Type B pancreatic cell (in vitro differentiated cells): ENCODE data around the gene CENPP. TPM values are rescaled to one million over a fixed set of nuclear protein-coding genes. Genes with fewer than 3 reads are reported as not detected.

Experiments used
- DNase-seq: peaks from one replicate; pipeline ENCODE4 v3.0.0; 2021; ENCODE audit warnings: mixed read lengths; ENCODE audit not compliant: unreplicated experiment; ENCODE audit errors: extremely low spot score
- H3K27ac Mint-ChIP-seq: 2 replicates; pipeline ENCODE4 v1.8.0; 2021; ENCODE audit warnings: mild to moderate bottlenecking, mixed read lengths
- H3K27me3 Mint-ChIP-seq: 2 replicates; pipeline ENCODE4 v1.8.0; 2021; ENCODE audit warnings: mixed read lengths
- H3K36me3 Mint-ChIP-seq: 2 replicates; pipeline ENCODE4 v1.8.0; 2021; ENCODE audit warnings: mixed read lengths
- H3K4me1 Mint-ChIP-seq: one replicate; pipeline ENCODE4 v1.8.0; 2021; ENCODE audit warnings: mixed read lengths; ENCODE audit not compliant: unreplicated experiment
- H3K4me3 Mint-ChIP-seq: 2 replicates; pipeline ENCODE4 v1.8.0; 2021; ENCODE audit warnings: mild to moderate bottlenecking, mixed read lengths
- H3K9me3 Mint-ChIP-seq: 2 replicates; pipeline ENCODE4 v1.8.0; 2021; ENCODE audit warnings: mixed read lengths
- total RNA-seq: library from RNA; stranded (reverse); gene quantifications from 2 replicates; pipeline ENCODE4 v1.2.1, GENCODE V29; 2021; ENCODE audit warnings: low replicate concordance
- TF ChIP-seq, protein P1 (sequence below): fragments of 200-600 bp; sonication (generic); conservative IDR thresholded peaks from 2 replicates; pipeline ENCODE4 v1.5.0; 2021; ENCODE audit warnings: antibody characterized with exemption, mild to moderate bottlenecking

The CENPP gene
- total RNA-seq, 1 donor from 2014 or later, result 7.6 TPM

DNA sequence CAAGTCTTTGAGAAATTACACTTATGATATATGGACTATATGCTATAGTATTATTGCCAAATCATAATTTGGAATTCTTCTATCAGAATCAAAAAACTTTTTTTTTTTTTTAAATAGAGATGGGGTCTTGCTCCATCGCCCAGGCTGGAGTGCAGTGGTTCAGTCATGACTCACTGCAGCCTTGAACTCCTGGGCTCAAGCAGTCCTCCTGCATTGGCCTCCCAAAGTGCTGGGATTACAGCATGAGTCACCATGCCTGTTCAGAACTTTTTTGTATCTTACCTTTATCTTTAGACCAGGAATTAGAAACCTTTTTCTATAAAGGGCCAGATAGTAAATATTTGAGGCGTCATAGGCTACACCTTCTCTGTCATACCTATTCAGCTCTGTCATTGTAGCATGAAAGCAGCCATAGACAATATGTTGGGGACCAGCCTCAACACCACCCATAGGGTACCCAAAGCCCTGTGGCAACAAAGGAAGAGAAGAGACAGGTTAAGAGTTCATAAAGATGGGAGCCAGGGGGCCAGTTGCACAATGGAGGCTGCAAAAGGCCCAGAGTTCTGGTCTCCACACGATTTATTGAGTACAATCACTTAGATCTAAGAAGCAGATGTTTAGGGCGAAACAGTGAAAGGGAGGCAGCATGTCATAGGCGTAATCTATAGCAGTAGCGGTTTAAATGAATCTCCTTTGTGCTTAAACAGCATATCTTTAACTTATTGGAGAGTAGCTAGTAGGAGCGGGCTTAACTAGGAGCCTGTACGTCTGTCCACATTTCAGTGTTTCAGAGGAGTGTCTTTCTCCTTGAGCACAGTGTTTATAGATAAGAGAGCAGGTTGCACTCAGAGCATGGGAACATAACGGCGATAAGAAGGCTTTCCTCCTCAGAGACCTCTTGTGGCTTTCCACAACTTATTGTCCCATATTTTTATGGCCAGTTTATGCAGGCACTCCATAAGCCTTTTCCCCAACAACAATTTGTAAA lies 197.5 kb downstream of the CENPP start:
- no peaks in the 10 kb centered on the region for H3K9me3 Mint-ChIP-seq
- H3K4me1 Mint-ChIP-seq, result no peaks in the 10 kb centered on the region
- DNase-seq, result no peak
- TF ChIP-seq, protein P1, sequence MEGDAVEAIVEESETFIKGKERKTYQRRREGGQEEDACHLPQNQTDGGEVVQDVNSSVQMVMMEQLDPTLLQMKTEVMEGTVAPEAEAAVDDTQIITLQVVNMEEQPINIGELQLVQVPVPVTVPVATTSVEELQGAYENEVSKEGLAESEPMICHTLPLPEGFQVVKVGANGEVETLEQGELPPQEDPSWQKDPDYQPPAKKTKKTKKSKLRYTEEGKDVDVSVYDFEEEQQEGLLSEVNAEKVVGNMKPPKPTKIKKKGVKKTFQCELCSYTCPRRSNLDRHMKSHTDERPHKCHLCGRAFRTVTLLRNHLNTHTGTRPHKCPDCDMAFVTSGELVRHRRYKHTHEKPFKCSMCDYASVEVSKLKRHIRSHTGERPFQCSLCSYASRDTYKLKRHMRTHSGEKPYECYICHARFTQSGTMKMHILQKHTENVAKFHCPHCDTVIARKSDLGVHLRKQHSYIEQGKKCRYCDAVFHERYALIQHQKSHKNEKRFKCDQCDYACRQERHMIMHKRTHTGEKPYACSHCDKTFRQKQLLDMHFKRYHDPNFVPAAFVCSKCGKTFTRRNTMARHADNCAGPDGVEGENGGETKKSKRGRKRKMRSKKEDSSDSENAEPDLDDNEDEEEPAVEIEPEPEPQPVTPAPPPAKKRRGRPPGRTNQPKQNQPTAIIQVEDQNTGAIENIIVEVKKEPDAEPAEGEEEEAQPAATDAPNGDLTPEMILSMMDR, result no peak
- H3K4me3 Mint-ChIP-seq, result no peak overlapping the region
- no peaks in the 10 kb centered on the region for H3K27me3 Mint-ChIP-seq
- no peak overlapping the region for H3K27ac Mint-ChIP-seq
- no peaks in the 10 kb centered on the region for H3K36me3 Mint-ChIP-seq

DNA sequence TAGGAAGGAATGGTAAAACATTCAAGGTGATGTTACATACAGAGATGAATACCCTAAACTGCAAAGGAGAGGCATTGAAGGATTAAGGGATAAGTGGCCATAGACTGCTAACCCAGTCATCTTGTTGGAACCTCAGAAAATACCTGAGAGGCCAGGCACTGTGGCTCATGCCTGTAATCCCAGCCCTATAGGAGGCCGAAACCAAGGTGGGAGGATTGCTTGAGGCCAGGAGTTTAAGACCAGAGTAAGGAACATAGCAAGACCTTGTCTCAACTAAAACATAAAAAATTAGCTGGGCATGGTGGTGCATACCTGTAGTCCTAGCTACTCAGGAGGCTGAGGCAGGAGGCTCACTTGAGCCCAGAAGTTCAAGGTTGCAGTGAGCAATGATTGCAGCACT lies 199.1 kb downstream of the CENPP start:
- Mint-ChIP-seq H3K4me3 (no peak overlapping the region), H3K9me3 (no peaks in the 10 kb centered on the region), H3K27ac (no peak overlapping the region), H3K36me3 (no peaks in the 10 kb centered on the region), H3K27me3 (no peaks in the 10 kb centered on the region), H3K4me1 (no peaks in the 10 kb centered on the region)
- TF ChIP-seq, protein P1, result no peak
- no peak for DNase-seq

DNA sequence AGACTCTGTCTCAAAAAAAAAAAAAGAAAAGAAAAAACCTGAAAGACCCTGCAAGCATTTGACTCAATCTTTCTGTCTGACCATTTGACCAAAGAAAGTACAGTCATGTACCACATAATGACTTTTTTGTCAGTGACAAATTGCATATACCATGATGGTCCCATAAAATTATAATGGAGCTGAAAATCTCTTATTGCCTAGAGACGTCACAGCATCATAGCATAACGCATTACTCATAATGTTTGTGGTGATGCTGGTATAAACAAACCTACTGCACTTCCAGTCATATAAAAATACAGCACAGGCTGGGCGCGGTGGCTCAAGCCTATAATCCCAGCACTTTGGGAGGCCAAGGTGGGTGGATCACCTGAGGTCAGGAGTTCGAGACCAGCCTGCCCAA lies 199.6 kb downstream of the CENPP start:
- Mint-ChIP-seq H3K27me3 (no peaks in the 10 kb centered on the region), H3K4me3 (no peak overlapping the region), H3K27ac (no peak overlapping the region), H3K36me3 (no peaks in the 10 kb centered on the region), H3K9me3 (no peaks in the 10 kb centered on the region), H3K4me1 (no peaks in the 10 kb centered on the region)
- TF ChIP-seq, protein P1, result no peak
- no peak for DNase-seq

- no peaks in the 10 kb centered on the region for H3K36me3 Mint-ChIP-seq
- no peak for DNase-seq
- no peak overlapping the region for H3K27ac Mint-ChIP-seq
- no peaks in the 10 kb centered on the region for H3K27me3 Mint-ChIP-seq
- H3K4me3 Mint-ChIP-seq, result no peak overlapping the region
- H3K9me3 Mint-ChIP-seq, result peaks cover 2% of the 10 kb centered on the region
- TF ChIP-seq, protein P1, result no peak
- H3K4me1 Mint-ChIP-seq, result no peaks in the 10 kb centered on the region
These were observed 201.6 kb downstream of the CENPP start for GRCh38 chr9:92527291-92527828.

- no peak for DNase-seq
- Mint-ChIP-seq H3K9me3 (peaks cover 3% of the 10 kb centered on the region), H3K36me3 (no peaks in the 10 kb centered on the region), H3K4me3 (no peak overlapping the region), H3K27ac (no peak overlapping the region), H3K27me3 (no peaks in the 10 kb centered on the region), H3K4me1 (no peaks in the 10 kb centered on the region)
- TF ChIP-seq, protein P1, result no peak
These were observed 202.2 kb downstream of the CENPP start for GRCh38 chr9:92527832-92528521.
